GM18873 (cell line): ENCODE data around the gene KCNA1.
"Not testable (repeated sequence)": the region's sequence is repeated elsewhere in the genome, so short reads cannot be mapped to it uniquely, and the experiment has no call there.

ENCODE experiments used
- ATAC-seq: cut with Tn5 transposase; IDR thresholded peaks from one replicate; pipeline ENCODE4 v1.9.1; 2021; ENCODE audit warnings: mild to moderate bottlenecking, moderate library complexity, moderate number of reproducible peaks; ENCODE audit not compliant: unreplicated experiment, low FRiP score

Gene KCNA1

DNA sequence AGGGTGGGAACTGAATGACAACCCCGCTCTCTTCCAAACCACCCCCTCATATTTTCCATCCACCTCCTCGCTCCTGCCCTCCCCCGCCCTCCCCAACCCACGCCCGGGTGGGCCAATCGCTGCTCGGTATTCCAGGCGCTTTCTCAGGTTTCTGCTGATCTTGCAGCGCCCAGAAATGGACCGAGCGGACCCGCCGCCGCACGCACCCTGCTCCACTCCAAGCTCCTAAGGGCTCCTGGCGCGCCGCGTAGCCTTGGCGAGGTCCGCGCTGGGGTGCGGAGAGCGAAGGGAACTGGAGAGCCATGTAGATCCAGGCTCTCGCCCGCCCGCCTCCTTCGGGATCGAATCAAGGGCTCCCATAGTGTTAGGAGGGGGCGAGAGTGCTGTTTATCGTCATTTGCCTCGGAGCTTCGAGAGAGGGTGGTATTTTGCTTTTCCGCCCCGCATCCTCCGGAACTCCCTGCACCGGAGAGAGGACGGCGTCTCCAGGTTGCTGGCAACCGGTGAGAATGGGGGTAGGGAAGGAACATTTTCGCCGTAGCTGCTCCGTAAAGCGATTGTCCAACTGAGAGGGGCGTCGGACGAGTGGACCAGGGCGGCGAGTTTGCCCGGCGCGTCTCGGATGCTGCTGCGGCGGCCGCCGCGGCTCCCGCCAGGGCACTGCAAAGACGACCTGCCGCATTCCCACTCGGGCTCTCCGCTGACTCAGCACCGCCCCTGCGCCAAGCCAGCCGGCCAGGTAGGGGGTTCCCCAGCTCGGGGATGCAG lies at the start of gene KCNA1:
Gene KCNA1, plus strand, starts transcription at position 172 of the 768 bp plus-strand sequence. CDS start 1,474 bp downstream, outside the sequence.
- ATAC-seq: no peak

DNA sequence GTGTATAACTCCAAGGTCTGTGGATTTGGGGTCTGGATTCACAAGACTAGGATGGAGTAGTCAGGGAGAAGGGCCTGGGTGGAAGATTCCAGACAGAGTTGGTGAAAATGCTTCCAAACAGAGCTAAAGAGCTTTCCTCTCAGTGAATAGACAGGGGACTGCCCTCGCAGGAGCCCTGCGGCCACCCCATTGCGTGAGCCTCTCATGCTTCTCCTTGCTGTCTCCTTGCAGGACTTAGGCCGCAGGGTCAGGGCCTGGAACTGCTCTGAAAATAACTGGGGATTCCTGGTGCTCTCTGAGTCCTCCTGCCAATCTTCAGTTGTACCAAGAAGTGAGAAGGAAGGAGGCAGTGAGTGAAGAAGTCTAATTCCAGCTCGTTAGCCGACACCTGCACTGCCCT lies 49.0 kb upstream of the KCNA1 start:
- ATAC-seq: no peak

GRCh38 chr12:4862809-4863208 lies 46.9 kb upstream of the KCNA1 start:
- no peak for ATAC-seq

DNA sequence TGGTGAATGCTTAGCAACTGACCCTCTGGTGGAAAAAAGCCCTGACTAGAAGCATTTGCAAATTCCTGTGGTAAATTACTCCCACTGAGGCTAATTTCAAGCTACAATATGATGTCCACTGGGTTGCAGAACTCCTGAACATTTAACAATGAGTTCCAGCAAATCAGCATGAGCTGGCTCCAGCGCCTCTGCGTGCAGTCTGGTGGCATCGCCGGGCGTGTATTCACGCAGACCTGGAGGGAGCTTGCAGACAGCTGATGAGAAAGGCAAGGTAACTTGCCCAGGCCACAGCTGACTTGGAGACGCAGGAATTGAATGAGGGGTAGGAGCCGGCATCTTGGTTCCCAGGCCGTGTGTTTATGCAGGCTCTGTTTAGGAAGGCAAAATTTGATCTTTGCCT lies 45.1 kb upstream of the KCNA1 start:
- no peak for ATAC-seq

DNA sequence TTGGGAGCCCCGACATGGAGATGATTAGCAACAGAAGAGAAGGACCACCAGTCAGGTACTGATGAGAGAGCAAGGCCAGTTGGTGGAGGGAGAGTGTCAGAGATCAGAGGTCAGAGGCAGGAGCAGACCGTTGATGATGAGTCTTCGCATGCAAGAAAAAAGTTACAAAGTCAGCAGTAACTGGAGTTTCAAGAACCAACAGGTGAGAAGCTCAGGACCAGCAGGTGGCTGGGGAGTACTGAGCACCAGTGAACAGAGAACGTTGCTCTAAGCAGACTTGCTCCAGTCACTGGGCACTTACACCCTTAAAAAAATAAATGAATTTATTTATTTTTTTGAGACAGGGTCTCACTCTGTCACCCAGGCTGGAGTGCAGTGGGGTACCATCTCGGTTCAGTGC lies 44.5 kb upstream of the KCNA1 start:
- ATAC-seq: no peak

DNA sequence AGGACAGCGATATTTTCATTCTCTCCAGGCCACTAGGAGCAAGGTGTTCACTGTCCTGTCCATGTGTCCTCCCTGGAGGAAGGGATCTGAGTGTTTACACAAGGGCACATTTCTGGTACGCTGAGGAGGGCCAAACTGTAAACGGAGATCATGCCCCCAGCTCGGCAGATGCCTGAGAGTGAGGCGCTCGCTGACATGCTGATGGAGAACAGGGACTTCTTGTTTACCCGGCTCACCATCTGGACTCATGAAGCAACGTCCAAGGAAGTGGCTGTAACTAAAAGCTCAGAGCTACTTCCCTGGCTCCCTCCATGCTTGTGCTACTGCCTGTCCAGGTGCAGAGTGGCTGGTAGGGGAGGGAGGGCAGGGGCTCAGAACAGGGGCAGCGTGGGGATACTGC lies 43.4 kb upstream of the KCNA1 start:
- ATAC-seq: no peak

GRCh38 chr12:4867384-4867783 lies 42.3 kb upstream of the KCNA1 start:
- ATAC-seq: no peak

GRCh38 chr12:4870423-4870822 lies 39.3 kb upstream of the KCNA1 start:
- no peak for ATAC-seq

DNA sequence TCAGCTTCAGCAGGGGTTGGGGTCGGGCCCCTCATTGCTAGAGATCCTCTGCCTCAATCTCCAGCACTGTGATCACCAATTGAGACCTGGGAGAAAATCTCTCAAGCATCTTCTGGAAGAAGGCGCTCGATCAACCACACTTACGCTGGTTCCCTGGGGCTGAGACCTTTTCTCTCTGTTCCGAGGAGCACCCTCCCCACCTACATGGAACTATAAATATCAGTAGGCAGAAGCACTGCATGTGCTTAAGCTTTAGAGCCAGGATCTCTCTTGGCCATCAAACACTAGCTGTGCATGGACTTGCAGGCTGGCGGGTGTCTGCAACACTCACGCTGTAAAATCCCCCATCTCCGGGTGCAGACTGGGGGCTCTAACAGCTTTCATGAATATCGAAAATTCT lies 38.2 kb upstream of the KCNA1 start:
- no peak for ATAC-seq

DNA sequence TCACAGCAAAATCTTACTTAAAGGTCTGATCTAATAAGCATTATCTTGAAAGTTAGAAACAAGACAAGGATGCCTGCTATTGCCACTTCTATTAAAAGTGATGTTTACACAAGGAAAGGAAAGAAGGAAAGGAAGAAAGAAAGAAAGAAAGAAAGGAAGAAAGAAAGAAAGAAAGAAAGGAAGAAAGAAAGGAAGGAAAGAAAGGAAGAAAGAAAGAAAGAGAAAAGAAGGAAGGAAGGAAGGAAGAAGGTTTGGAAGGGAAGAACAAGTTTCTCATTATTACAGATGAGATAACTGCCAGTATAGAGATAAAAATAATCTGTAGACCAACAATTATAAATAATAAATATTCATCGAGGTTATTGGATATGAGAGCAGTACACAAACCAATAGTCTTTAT lies 35.8 kb upstream of the KCNA1 start:
- ATAC-seq: no peak

- ATAC-seq: no peak
Measured at GRCh38 chr12:4874671-4875070, 35.0 kb upstream of the KCNA1 start.

DNA sequence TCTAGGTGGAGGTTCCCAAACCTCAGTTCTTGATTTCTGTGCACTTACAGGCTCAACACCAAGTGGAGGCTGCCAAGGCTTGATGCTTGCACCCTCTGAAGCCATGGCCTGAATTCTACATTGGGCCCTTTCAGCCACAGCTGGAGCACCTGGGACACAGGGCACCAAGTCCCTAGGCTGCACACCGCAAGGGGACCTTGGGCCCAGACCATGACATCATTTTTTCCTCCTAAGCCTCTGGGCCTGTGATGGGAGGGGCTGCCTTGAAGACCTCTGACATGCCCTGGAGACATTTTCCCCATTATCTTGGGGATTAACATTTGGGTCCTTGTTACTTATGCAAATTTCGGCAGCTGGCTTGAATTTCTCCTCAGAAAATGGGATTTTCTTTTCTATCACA lies 30.2 kb upstream of the KCNA1 start:
- ATAC-seq: not testable (repeated sequence)

DNA sequence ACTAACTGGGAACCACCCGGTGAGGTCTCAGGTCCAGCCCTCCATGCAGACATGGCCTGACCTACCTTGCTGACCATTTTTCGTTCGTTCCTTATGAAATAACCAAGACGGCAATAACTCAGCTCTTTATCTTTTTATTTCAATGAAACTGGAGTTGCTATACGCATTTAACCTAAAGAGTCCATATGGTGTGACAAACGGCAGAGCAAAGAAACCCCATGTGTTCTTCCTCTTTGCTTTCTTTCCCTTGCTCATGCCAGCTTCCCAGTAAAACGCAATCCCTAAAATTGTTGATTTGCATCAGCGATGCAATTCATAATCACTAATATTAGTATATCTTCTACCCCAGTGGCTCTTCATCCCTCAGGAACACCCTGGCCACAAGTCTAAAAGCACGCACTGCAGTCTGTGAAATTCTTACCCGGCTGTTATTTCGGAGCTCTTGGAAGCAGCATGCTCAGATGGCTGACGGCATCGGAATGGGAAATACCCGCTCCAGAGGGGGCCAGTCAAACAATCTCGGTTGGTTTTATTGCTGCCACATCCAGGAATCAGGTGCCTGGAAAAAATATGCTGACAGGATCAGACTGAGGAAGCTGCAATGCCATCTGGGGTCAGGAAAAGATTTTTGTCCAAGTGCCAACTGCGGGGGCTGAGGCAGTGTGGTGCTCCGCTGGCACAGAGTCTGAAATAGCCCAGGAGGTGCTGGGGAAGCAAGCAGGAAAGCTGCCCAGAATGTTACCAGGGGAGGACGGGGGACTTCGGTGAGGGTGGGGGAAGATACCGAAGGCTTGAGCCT lies 28.2 kb upstream of the KCNA1 start:
- no peak for ATAC-seq

DNA sequence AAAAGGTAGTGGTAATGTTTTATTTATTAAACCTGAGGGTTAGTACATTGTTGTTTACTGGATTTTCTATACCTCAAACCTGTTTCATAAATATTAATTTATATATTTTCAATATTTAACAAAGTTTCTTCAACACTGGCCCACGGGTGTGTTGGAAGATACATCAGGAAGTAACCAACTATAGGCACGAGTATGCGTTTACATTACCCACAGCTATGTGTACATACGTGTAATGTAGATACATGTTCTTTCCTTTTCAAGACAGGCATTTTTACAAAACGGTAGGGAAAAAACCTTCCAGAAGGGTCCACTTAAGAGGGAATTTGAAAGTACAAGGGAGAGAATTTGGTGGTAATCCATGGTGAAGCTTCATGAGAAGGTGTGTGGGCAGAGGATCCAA lies 17.8 kb upstream of the KCNA1 start:
- ATAC-seq: no peak

GRCh38 chr12:4892418-4892817 lies 17.3 kb upstream of the KCNA1 start:
- no peak for ATAC-seq

- ATAC-seq: no peak
Measured at GRCh38 chr12:4894019-4894418, 15.7 kb upstream of the KCNA1 start.

GRCh38 chr12:4899364-4899763 lies 10.3 kb upstream of the KCNA1 start:
- ATAC-seq: no peak

DNA sequence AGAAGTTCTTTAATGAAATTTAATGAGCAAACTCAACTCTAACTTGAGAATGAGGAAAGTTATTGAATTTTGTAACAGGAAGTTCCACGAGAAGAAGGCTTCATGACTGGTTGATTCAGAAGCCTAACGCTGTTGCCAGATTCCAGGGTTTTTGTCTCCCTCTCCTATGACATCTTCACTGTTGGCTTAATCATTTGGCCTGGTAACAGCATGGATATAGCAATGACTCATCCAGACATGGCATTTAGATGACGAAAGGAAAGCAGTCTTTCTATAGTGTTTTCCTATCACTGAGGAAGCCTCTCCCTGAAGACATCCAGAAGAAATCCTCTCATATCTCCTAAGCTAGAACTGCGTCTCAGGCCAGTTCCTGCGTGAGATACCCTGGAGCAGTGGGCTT lies 9.4 kb upstream of the KCNA1 start:
- ATAC-seq: no peak

- ATAC-seq: no peak
Measured at GRCh38 chr12:4905316-4905715, 4.4 kb upstream of the KCNA1 start.

DNA sequence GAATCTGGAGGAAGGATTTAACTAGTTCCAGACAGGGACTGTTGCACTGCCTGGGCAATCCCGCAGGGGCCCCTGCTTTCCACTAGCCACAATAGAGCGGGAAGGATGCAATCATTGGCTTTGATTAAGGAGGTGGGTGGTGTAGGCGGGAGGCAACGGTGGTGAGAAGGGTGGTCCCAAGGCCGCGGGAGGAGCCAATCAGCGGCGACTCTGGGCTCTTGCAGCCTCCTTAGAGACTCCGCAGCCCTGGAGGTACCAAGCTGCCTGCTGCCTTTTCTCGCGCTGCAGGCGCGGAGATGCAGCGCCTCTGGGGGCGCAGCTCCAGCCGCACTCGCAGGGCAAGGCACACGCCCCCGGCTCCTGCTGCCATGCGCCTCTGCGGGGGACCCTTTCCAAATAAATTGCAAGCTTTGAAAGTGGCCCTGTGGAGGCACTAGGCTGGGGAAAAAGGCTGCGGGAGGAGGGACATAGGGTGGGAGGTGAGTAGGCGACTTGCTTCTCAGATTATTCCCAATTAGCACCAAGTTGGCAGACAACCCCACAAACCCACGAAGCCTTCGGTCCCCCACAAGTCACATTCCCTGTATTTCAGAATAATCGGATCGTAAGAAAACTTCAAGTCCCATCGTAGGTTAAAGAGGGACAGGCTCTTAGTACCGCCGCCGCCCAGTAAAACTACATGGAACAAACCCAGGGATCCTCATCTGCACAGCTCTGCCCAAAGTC lies 858 bp upstream of the KCNA1 start:
- no peak for ATAC-seq

DNA sequence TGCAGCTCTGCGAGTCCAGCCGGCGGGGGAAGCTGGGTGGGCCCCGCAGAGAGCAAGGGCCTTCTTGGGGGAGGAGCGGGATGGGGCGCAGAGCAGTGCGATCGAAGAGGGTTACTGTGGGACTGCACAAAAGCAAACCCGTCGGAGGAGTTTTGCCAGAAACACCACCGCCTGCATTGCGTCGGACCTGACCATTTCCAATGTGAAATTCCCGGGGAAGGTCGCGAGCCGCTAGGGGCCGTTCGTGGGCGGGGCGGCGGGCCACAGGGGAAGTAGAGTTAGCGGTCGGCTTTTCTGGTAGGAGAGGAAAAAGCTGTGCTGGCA lies 333 bp upstream of the KCNA1 start:
- no peak for ATAC-seq
